ENCODE results near the gene ZNF865. TPM values are rescaled to one million over a fixed set of nuclear protein-coding genes. Genes with fewer than 3 reads are reported as not detected.

ZNF865 gene
- total and polyA plus RNA-seq, 10 of the 15 experiments (the other 5 are each of a cell fraction or from before 2014, with no cell fraction given), result 0.02 to 18.3 (median 0.90) TPM

DNA sequence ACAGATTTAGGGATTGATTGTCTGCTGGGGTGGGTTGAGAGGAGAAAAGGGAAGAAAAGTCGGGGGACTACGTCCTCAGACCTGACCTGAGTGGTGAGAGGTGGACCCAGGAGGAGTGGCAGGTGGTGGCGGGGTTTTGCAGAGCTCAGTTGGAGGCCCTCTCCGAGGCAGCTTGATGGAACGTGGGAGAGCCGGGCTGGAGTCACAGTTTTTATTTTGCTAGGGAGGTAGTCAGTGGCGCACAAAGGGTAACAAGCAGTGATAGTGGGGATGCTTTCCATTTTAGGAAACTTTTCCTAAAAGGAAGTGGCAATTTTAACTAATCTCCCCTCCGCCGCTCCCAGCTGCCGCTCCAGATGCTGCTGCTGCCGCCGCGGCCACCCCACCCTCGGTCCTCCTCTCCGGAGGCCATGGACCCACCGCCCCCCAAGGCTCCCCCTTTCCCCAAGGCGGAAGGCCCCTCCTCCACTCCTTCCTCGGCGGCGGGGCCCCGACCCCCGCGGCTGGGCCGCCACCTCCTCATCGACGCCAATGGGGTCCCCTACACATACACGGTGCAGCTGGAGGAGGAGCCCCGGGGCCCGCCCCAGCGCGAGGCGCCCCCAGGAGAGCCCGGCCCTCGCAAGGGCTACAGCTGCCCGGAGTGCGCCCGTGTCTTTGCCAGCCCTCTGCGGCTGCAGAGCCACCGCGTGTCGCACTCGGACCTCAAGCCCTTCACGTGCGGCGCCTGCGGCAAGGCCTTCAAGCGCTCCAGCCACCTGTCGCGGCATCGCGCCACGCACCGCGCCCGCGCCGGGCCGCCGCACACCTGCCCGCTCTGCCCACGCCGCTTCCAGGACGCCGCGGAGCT is 36.9 kb downstream of the ZNF865 start (continued):
- TF ChIP-seq, protein P1, sequence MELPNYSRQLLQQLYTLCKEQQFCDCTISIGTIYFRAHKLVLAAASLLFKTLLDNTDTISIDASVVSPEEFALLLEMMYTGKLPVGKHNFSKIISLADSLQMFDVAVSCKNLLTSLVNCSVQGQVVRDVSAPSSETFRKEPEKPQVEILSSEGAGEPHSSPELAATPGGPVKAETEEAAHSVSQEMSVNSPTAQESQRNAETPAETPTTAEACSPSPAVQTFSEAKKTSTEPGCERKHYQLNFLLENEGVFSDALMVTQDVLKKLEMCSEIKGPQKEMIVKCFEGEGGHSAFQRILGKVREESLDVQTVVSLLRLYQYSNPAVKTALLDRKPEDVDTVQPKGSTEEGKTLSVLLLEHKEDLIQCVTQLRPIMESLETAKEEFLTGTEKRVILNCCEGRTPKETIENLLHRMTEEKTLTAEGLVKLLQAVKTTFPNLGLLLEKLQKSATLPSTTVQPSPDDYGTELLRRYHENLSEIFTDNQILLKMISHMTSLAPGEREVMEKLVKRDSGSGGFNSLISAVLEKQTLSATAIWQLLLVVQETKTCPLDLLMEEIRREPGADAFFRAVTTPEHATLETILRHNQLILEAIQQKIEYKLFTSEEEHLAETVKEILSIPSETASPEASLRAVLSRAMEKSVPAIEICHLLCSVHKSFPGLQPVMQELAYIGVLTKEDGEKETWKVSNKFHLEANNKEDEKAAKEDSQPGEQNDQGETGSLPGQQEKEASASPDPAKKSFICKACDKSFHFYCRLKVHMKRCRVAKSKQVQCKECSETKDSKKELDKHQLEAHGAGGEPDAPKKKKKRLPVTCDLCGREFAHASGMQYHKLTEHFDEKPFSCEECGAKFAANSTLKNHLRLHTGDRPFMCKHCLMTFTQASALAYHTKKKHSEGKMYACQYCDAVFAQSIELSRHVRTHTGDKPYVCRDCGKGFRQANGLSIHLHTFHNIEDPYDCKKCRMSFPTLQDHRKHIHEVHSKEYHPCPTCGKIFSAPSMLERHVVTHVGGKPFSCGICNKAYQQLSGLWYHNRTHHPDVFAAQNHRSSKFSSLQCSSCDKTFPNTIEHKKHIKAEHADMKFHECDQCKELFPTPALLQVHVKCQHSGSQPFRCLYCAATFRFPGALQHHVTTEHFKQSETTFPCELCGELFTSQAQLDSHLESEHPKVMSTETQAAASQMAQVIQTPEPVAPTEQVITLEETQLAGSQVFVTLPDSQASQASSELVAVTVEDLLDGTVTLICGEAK (IDR thresholded peaks at IDR 0.05; ENCODE audit: borderline replicate concordance), result no peak
- no peak for TF ChIP-seq RFX5 (IDR thresholded peaks at IDR 0.05; ENCODE audit: low read depth, low read length)
- TF ChIP-seq BHLHE40 (IDR thresholded peaks at IDR 0.05; ENCODE audit: borderline replicate concordance in 1 of 2, low read depth in 2 of 2, low read length in 1 of 2), result peak; percentile 90 to 97
- no peak for TF ChIP-seq ASH2L (IDR thresholded peaks at IDR 0.05; ENCODE audit: borderline replicate concordance, low read depth)
- no peak for TF ChIP-seq BCLAF1 (IDR thresholded peaks at IDR 0.05)
- TF ChIP-seq JUNB (IDR thresholded peaks at IDR 0.05), result no peak
- TF ChIP-seq GABPA (IDR thresholded peaks at IDR 0.05; ENCODE audit: low read depth), result no peak
- peak; percentile 71 for TF ChIP-seq BACH1 (IDR thresholded peaks at IDR 0.05; ENCODE audit: borderline replicate concordance)
- no peak for TF ChIP-seq TCF7 (IDR thresholded peaks at IDR 0.05; ENCODE audit: borderline replicate concordance)
- TF ChIP-seq NFYB (IDR thresholded peaks at IDR 0.05; ENCODE audit: insufficient read depth, low read depth, low read length), result no peak
- TF ChIP-seq TCF12 (IDR thresholded peaks at IDR 0.05; ENCODE audit: low read depth, low read length), result peak; percentile 21; the same call in 1 of the 2 replicates
- no peak for TF ChIP-seq HCFC1 (IDR thresholded peaks at IDR 0.05; ENCODE audit: low read length)
- TF ChIP-seq, protein P2, sequence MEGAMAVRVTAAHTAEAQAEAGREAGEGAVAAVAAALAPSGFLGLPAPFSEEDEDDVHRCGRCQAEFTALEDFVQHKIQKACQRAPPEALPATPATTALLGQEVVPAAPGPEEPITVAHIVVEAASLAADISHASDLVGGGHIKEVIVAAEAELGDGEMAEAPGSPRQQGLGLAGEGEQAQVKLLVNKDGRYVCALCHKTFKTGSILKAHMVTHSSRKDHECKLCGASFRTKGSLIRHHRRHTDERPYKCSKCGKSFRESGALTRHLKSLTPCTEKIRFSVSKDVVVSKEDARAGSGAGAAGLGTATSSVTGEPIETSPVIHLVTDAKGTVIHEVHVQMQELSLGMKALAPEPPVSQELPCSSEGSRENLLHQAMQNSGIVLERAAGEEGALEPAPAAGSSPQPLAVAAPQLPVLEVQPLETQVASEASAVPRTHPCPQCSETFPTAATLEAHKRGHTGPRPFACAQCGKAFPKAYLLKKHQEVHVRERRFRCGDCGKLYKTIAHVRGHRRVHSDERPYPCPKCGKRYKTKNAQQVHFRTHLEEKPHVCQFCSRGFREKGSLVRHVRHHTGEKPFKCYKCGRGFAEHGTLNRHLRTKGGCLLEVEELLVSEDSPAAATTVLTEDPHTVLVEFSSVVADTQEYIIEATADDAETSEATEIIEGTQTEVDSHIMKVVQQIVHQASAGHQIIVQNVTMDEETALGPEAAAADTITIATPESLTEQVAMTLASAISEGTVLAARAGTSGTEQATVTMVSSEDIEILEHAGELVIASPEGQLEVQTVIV (IDR thresholded peaks at IDR 0.05; ENCODE audit: borderline replicate concordance, partially characterized antibody), result no peak
- TF ChIP-seq, protein P3, sequence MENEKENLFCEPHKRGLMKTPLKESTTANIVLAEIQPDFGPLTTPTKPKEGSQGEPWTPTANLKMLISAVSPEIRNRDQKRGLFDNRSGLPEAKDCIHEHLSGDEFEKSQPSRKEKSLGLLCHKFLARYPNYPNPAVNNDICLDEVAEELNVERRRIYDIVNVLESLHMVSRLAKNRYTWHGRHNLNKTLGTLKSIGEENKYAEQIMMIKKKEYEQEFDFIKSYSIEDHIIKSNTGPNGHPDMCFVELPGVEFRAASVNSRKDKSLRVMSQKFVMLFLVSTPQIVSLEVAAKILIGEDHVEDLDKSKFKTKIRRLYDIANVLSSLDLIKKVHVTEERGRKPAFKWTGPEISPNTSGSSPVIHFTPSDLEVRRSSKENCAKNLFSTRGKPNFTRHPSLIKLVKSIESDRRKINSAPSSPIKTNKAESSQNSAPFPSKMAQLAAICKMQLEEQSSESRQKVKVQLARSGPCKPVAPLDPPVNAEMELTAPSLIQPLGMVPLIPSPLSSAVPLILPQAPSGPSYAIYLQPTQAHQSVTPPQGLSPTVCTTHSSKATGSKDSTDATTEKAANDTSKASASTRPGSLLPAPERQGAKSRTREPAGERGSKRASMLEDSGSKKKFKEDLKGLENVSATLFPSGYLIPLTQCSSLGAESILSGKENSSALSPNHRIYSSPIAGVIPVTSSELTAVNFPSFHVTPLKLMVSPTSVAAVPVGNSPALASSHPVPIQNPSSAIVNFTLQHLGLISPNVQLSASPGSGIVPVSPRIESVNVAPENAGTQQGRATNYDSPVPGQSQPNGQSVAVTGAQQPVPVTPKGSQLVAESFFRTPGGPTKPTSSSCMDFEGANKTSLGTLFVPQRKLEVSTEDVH (IDR thresholded peaks at IDR 0.05; ENCODE audit: low read depth, partially characterized antibody), result no peak
- peak; percentile 38 for TF ChIP-seq MYC (IDR thresholded peaks at IDR 0.05; ENCODE audit: insufficient read depth, insufficient read length, insufficient replicate concordance, low read length, severe bottlenecking)
